KOPT-K1 (cell line): ENCODE measurements around the gene LNPK.
"Not testable (repeated sequence)": the region's sequence is repeated elsewhere in the genome, so short reads cannot be mapped to it uniquely, and the experiment has no call there.

Experiments used
- H3K27ac ChIP-seq: fragments of 200-600 bp; sonication (generic); 2 replicates; pipeline ENCODE4 v1.5.1; 2016; ENCODE audit warnings: antibody characterized with exemption, mild to moderate bottlenecking, low read depth, low read length; ENCODE audit not compliant: poor library complexity, severe bottlenecking
- H3K36me3 ChIP-seq: fragments of 200-600 bp; sonication (generic); 2 replicates; pipeline ENCODE4 v1.5.1; 2017; ENCODE audit warnings: antibody characterized with exemption, mild to moderate bottlenecking, low read length, moderate library complexity; ENCODE audit not compliant: insufficient read depth
- H3K9me3 ChIP-seq: fragments of 200-600 bp; sonication (generic); 2 replicates; pipeline ENCODE4 v1.5.1; 2017; ENCODE audit warnings: antibody characterized with exemption, low read length, mild to moderate bottlenecking; ENCODE audit not compliant: insufficient read depth, poor library complexity, severe bottlenecking

The LNPK gene

DNA sequence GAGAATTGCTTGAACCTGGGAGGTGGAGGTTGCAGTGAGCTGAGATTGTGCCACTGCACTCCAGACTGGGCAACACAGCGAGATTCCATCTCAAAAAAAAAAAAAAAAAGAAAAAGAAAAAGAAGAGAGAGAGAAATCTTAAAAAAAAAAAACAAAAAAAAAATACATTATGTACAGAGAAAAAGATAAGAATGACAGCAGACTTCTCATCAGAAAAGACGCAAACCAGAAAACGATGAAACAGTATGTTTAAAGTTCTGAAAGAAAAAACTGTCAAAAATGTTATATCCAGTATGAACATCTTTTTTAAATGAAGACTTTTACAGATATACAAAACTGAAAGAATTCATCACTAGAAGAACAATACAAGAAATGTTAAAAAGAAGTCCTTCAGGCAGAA lies 60.4 kb downstream of the LNPK start:
- peaks cover 6% of the 10 kb centered on the region for H3K9me3 ChIP-seq
- H3K27ac ChIP-seq = no peak overlapping the region

DNA sequence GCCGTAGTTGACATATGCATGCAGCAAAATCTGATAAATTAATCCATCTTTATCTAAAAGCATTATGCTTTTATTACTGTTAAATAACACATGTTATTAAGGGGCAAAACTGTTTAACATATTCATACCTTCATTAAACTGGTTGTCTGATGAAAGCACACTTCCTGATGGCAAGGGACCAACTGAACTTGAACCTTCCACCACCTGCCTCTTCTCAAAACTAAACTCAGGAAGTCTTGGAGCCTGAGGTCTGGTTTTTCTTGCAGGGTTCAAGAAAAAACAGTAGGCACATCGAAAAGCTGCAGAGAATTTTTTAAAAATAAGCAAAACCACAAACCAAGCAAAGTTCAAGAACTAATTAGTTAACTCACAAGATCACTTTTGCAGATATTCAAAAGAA lies 64.9 kb downstream of the LNPK start:
- peaks cover 71% of the 10 kb centered on the region for H3K36me3 ChIP-seq
- no peak overlapping the region for H3K27ac ChIP-seq
- H3K9me3 ChIP-seq = peaks cover 5% of the 10 kb centered on the region

More for the DNA sequence above, 60.4 kb downstream of the LNPK start:
- peaks cover 58% of the 10 kb centered on the region for H3K36me3 ChIP-seq

DNA sequence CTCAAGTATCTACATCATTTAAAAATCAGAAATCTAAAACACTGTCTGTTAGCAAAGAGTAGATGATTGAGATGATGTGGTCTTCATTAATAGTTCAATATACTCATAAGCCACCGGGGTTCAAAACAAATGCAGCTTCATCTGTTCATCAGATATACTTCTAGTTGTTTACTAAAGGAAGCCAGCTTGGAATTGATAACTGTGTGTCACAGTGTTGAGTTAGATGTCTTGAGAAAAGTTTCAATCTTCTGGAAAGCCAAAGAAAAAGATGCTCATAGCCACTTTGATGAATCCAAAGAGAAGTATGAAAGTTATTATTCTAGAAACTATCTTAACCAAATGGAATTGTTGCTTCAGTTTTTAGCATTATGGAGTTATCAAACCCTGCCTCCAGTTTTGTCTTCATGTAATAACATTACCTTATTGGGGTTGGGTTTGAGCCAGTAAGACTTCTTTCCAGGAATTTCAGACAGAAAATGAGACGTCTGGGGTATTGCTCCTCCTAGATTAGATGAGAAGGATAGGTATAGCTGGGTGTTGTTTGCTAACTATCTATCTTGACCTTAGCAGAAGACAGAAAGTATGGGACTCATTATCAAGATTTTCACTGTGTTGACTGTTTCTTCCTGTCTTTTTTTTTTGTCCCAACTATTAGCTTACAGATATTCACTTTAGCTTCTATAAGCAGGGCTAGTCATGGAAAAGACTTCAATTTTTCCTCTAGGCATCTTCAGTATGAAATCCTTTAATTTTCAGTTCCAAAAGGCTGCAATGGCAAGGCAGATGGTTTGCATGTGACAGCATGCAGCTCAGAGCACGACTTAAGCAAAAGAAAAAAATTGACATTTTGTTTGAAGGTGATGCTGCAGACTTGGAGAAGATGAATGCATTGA lies 66.5 kb downstream of the LNPK start:
- no peak overlapping the region for H3K27ac ChIP-seq
- peaks cover 66% of the 10 kb centered on the region for H3K36me3 ChIP-seq
- H3K9me3 ChIP-seq = no peaks in the 10 kb centered on the region

DNA sequence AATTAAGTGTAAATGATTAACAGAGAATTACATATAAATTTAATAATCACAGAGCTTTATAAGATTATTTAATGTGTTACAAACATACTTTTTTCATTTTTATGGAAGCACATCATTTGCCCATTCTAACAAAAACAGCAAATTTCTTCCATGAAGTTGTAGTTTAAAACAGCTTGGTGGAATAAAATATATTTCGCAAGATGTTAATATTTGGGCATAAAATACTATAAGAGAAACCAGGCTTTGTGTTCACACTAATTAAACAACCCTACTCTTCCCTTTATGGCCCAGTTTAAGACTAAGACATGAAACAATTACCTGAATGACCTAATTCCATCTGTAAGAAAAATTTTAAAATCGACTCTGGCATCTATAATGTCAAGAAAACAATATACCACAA lies 69.4 kb downstream of the LNPK start:
- Histone ChIP-seq H3K36me3 (peaks cover 67% of the 10 kb centered on the region), H3K9me3 (no peaks in the 10 kb centered on the region), H3K27ac (no peak overlapping the region)

DNA sequence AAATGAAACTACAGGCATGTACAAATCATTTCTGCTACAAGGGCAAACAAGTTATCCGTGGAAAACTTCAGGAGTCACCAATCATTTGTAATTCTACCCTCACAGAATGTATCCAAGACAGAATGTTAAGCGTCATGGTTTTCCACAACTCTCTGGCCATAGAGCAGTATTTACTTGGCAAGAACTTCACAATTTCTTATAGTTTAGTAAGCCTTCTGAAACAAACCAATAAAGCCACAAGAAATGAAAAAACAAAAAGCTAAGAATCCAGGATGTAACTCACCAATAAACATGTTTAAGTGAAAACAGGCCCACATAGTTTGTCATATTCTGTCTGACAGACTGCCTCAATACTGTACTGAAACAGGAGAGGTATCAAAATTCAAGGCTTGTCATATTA lies 70.3 kb downstream of the LNPK start:
- H3K27ac ChIP-seq = no peak overlapping the region
- peaks cover 65% of the 10 kb centered on the region for H3K36me3 ChIP-seq
- H3K9me3 ChIP-seq = no peaks in the 10 kb centered on the region

DNA sequence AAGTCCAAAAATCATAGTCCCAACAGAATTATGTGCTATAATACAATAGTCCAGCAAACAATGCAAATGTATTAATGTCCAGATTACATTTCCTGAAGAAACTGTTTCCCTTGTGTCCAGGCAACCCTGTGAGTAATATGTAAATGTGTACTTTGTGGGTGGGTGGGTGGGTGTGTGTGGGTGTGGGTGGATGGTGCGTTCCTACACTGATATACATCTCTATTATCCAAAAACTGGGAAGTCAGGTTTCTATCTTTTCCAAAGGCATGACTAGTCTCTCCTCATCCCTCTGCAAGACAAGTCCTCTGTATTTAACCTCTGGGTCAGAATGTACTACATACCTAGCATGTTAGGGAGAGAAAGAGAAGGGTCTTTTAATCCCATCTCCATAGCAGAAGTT lies 71.6 kb downstream of the LNPK start:
- no peaks in the 10 kb centered on the region for H3K9me3 ChIP-seq
- no peak overlapping the region for H3K27ac ChIP-seq
- peaks cover 61% of the 10 kb centered on the region for H3K36me3 ChIP-seq

DNA sequence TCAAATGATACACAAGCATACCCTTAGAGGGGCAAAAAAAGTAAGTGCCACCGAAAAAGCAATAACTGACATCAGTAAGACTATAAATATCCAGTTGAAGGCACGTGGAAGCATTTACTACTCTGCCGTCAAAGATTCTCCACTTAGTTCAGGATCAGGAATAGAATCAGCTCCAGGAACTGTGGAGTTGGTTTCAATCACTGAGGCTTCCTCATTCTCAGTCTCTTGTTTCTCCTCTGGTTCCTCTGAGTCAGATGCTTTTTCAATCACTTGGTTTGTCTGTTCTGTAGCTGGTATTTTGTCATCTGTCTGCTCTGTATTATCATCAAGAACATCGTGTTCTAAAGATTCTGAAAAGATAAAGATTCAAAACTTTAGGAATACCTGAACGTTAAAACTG lies 72.2 kb downstream of the LNPK start:
- Histone ChIP-seq H3K9me3 (no peaks in the 10 kb centered on the region), H3K27ac (no peak overlapping the region), H3K36me3 (peaks cover 54% of the 10 kb centered on the region)

DNA sequence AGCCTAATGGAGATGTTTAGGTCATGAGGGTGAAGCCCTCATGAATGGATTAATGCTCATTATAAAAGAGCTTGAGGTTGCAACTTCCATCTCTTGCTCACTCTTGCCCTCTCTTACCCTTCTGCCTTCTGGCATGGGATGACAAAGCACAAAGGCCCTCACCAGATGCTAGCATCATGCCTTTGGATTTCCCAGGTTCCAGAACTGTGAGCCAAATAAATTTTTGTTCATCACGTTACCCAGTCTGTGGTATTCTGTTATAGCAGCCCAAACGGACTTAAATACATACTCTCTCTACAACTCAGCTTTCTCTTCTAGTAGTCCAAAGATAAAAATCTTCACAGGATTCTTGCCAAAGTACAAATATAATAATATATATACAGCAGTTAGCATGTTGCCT lies 75.8 kb downstream of the LNPK start:
- Histone ChIP-seq H3K27ac (no peak overlapping the region), H3K36me3 (peaks cover 33% of the 10 kb centered on the region), H3K9me3 (no peaks in the 10 kb centered on the region)

DNA sequence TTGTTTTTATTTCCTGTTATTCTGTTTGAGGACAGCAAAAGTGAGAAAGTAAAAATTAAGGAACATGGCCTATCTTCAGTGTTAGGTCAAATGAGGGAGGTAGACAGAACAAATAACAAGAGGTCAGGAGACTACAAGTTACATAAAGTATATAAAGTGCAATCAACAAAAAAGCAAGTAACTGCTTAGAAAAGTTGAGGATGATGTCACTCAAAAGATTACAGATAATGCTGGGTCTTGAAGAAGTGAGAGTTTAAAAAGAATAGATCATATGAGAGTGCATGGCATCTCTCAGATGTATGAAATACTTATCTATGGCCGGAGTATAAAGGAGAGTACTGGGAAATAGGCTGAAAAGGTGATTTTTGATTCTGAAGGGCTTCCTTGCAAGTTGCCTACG lies 79.9 kb downstream of the LNPK start:
- Histone ChIP-seq H3K9me3 (no peaks in the 10 kb centered on the region), H3K36me3 (peaks cover 12% of the 10 kb centered on the region; the same call in 1 of the 2 replicates), H3K27ac (no peak overlapping the region)

DNA sequence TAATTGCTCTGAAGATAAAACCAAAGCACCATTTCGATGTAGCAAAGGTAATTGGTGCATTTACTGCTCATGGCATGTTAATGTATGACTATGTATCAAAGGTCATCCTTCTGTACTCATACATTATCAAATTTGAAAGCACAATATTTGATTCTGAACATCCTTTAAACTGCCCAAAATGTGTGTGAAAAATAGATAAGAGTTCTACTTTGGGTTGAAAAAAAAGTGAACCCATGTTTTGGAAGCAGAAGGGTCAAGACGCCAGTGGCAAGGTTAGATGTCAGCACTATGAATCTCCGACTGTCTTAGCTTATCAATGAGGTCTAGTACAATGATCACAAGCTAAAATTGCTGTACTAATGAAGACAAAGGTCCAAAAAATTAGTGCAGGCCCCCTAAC lies 83.1 kb downstream of the LNPK start:
- H3K36me3 ChIP-seq = no peaks in the 10 kb centered on the region
- no peak overlapping the region for H3K27ac ChIP-seq
- H3K9me3 ChIP-seq = no peaks in the 10 kb centered on the region

DNA sequence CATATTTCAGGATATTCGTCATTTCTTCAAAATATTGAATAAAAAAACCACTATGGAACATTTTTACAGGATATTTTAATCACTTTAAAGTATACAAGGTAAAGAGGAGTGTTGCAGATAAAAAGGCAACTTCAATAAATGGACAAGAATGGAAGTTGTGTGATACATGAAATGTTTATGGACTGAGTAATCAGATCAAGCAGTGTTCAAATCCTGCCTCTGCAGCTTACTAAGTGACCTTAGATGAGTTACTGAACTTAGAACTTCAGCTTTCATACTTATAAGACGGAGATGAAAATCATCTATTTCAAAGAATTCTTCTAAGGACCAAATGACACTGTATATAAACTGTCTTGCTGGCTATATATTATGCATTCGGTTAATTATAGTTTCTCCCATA lies 87.2 kb downstream of the LNPK start:
- H3K9me3 ChIP-seq = no peaks in the 10 kb centered on the region
- H3K27ac ChIP-seq = no peak overlapping the region
- H3K36me3 ChIP-seq = no peaks in the 10 kb centered on the region

DNA sequence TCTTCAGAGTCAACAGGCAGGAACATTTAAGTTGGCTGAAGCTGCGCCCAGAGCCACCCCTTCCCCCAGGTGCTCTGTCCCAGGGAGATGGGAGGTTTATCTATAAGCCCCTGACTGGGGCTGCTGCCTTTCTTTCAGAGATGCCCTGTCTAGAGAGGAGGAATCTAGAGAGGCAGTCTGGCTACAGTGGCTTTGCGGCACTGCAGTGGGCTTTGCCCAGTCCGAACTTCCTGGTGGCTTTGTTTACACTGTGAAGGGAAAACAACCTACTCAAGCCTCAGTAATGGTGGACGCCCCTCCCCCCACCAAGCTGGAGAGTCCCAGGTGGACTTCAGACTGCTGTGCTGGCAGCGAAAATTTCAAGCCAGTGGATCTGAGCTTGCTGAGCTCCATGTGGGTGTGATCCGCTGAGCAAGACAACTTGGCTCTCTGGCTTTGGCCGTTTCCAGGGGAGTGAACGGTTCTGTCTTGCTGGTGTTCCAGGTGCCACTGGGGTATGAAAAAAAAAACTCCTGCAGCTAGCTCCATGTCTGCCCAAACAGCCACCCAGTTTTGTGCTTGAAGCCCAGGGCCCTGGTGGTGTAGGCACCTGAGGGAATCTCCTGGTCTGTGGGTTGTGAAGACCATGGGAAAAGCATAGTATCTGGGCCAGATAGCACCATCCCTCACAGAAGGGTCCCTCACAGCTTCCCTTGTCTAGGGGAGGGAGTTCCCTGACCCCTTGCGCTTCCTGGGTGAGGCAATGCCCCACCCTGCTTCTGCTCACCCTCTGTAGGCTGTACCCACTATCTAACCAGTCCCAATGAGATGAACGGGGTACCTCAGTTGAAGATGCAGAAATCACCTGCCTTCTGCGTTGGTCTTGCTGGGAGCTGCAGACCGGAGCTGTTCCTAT lies 88.0 kb downstream of the LNPK start:
- H3K27ac ChIP-seq, H3K9me3 ChIP-seq, H3K36me3 ChIP-seq: not testable (repeated sequence)

DNA sequence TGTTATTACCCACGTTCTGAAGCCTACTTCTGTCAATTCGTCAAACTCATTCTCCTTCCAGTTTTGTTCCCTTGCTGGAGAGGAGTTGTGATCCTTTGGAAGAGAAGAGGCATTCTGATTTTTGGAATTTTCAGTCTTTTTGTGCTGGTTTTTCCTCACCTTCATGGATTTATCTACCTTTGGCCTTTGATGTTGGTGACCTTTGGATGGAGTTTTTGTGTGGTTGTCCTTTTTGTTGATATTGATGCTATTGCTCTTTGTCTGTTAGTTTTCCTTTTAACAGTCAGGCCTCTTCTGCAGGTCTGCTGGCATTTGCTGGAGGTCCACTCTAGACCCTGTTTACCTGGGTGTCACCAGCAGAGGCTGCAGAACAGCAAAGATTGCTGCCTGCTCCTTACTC lies 88.8 kb downstream of the LNPK start:
- not testable (repeated sequence) for H3K9me3 ChIP-seq, H3K36me3 ChIP-seq, H3K27ac ChIP-seq

DNA sequence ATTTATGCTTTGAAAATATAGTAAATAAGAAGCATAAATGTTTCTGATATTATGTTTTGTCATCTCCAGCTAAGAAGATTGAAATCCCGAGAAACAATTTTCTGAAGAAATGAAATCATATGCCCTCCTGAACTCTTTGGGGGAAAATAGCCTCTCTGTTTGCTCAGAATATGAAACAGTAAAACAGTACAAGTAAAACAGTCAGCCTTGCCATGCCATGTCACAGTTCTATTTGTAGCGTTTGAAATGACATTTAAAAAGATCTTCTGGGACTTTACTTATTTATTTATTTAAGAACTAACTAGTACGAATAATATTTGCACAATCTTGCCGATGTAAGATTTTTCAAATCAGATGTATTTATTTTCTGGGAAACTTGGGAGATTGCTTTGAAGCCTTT lies 98.0 kb downstream of the LNPK start:
- Histone ChIP-seq H3K36me3 (no peaks in the 10 kb centered on the region), H3K9me3 (peaks cover 4% of the 10 kb centered on the region), H3K27ac (no peak overlapping the region)

DNA sequence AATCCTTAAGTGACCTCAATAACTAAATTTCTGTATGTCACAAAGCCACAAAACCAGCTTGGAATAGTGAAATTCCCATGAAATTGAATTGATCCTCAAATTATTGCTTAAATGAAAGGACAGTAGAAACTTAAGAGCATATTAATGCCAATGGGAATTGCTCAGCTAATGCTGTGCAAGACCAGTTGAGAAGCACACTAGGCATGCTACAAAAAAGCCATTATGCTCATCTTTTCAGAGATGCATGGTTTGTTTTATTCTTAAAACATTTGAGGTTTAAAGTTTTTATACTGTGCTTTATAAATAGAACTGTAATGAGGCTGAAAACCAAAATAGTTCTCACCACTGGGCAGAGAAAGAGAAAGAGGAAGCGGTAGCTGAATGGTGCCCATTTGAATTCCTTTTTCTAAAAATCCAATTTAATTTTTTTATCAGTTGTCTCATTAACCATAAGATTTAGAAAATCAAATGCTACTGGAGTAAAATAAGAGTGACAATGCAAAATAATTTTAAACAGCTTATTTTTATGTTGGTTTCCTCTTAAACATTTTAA lies 98.6 kb downstream of the LNPK start:
- Histone ChIP-seq H3K9me3 (peaks cover 4% of the 10 kb centered on the region), H3K27ac (no peak overlapping the region), H3K36me3 (no peaks in the 10 kb centered on the region)
